Measurements from ENCODE around the gene MED7. TPM values are rescaled to one million over a fixed set of nuclear protein-coding genes. Genes with fewer than 3 reads are reported as not detected.

The MED7 gene
- total and polyA plus RNA-seq, 4 donors = 4.1 to 9.2 (median 6.1) TPM

- TF ChIP-seq CTCF (IDR thresholded peaks at IDR 0.05; ENCODE audit: low read depth, low read length, missing input control) (no peak), ATF3 (IDR thresholded peaks at IDR 0.05) (no peak)
Observed at GRCh38 chr5:157121709-157122108, 21.0 kb downstream of the MED7 start (continued).

- Histone ChIP-seq H3K9ac (ENCODE audit: low read depth in 1 of 2, low read length in 2 of 2) (no peak overlapping the region), H3K4me3 (ENCODE audit: low read depth in 1 of 3, low read length in 3 of 3) (no peak overlapping the region), H3K36me3 (ENCODE audit: control insufficient read depth in 4 of 4, insufficient read depth in 3 of 4, low read depth in 1 of 4, low read length in 3 of 4) (no peaks in the 10 kb centered on the region), H3K4me1 (ENCODE audit: control insufficient read depth in 4 of 4, insufficient read depth in 4 of 4, low read length in 3 of 4) (no peaks in the 10 kb centered on the region), H3K9me3 (ENCODE audit: control insufficient read depth in 4 of 4, low read length in 3 of 4) (peaks cover 0 to 3% (median 0%) of the 10 kb centered on the region in 4 donors), H3K27me3 (ENCODE audit: control insufficient read depth in 4 of 4, insufficient read depth in 4 of 4, low read length in 3 of 4) (peaks cover 0 to 2% (median 0%) of the 10 kb centered on the region in 4 donors), H3K27ac (ENCODE audit: low read depth in 1 of 2, low read length in 2 of 2) (no peak overlapping the region)
- WGBS = 86% methylated on average over 1 of the region's 1 CpG
- no peak for TF ChIP-seq CTCF (IDR thresholded peaks at IDR 0.05; ENCODE audit: low read depth, low read length, missing input control)
- no peak for TF ChIP-seq EGR1 (IDR thresholded peaks at IDR 0.05; ENCODE audit: low read depth in 2 of 2)
- TF ChIP-seq NR2F2 (IDR thresholded peaks at IDR 0.05) = no peak
- DNase-seq (ENCODE audit: low spot score) = no peak
Observed at GRCh38 chr5:157120102-157120501, 22.6 kb downstream of the MED7 start.

- Histone ChIP-seq H3K27ac (ENCODE audit: low read depth in 1 of 2, low read length in 2 of 2) (no peak overlapping the region), H3K4me1 (ENCODE audit: control insufficient read depth in 4 of 4, insufficient read depth in 4 of 4, low read length in 3 of 4) (no peaks in the 10 kb centered on the region), H3K4me3 (ENCODE audit: low read depth in 1 of 3, low read length in 3 of 3) (no peak overlapping the region), H3K9me3 (ENCODE audit: control insufficient read depth in 4 of 4, low read length in 3 of 4) (peaks cover 0 to 3% (median 0%) of the 10 kb centered on the region in 4 donors), H3K36me3 (ENCODE audit: control insufficient read depth in 4 of 4, insufficient read depth in 3 of 4, low read depth in 1 of 4, low read length in 3 of 4) (no peaks in the 10 kb centered on the region), H3K27me3 (ENCODE audit: control insufficient read depth in 4 of 4, insufficient read depth in 4 of 4, low read length in 3 of 4) (peaks cover 0 to 2% (median 0%) of the 10 kb centered on the region in 4 donors), H3K9ac (ENCODE audit: low read depth in 1 of 2, low read length in 2 of 2) (no peak overlapping the region)
- WGBS = 73% methylated on average over 6 of the region's 6 CpGs
- TF ChIP-seq MAX (IDR thresholded peaks at IDR 0.05) (no peak), YY1 (IDR thresholded peaks at IDR 0.05) (no peak), RXRA (IDR thresholded peaks at IDR 0.05) (no peak), FOXA2 (IDR thresholded peaks at IDR 0.05) (no peak), FOXA1 (IDR thresholded peaks at IDR 0.05) (no peak), REST (IDR thresholded peaks at IDR 0.05) (no peak), CTCF (IDR thresholded peaks at IDR 0.05; ENCODE audit: low read depth, low read length, missing input control) (no peak), RAD21 (IDR thresholded peaks at IDR 0.05) (no peak), EGR1 (IDR thresholded peaks at IDR 0.05; ENCODE audit: low read depth in 2 of 2) (no peak), ATF3 (IDR thresholded peaks at IDR 0.05) (no peak), SP1 (IDR thresholded peaks at IDR 0.05) (no peak), TAF1 (conservative IDR thresholded peaks at IDR 0.05) (no peak), NR2F2 (IDR thresholded peaks at IDR 0.05) (no peak)
- no peak for DNase-seq (ENCODE audit: low spot score)
Observed at GRCh38 chr5:157116483-157116954, 26.1 kb downstream of the MED7 start.
